DOHH2 (cell line): Measurements from ENCODE around the gene PC.

Experiments
- H3F3A ChIP-seq: fragments of 200-600 bp; sonication (generic), shearing (Covaris generic); 2 replicates; pipeline ENCODE4 v1.6.0; 2016; ENCODE audit warnings: antibody characterized with exemption, mild to moderate bottlenecking; ENCODE audit not compliant: control insufficient read depth, insufficient read depth
- H3K27ac ChIP-seq: fragments of 200-600 bp; sonication (generic); 2 replicates; pipeline ENCODE4 v1.5.1; 2014; ENCODE audit warnings: low read depth, mild to moderate bottlenecking, low read length, moderate library complexity
- H3K27me3 ChIP-seq: fragments of 200-600 bp; sonication (generic); 2 replicates; pipeline ENCODE4 v1.6.1; 2014; ENCODE audit warnings: mild to moderate bottlenecking, low read length, mixed read lengths; ENCODE audit not compliant: control insufficient read depth
- H3K36me3 ChIP-seq: fragments of 200-600 bp; sonication (generic); 2 replicates; pipeline ENCODE4 v1.6.1; 2014; ENCODE audit warnings: mild to moderate bottlenecking, low read length, moderate library complexity, mixed read lengths; ENCODE audit not compliant: control insufficient read depth
- H3K4me1 ChIP-seq: fragments of 200-600 bp; sonication (generic); 2 replicates; pipeline ENCODE4 v1.6.1; 2014; ENCODE audit warnings: mild to moderate bottlenecking, low read length, mixed read lengths; ENCODE audit not compliant: control insufficient read depth
- H3K4me2 ChIP-seq: fragments of 200-600 bp; sonication (generic); 2 replicates; pipeline ENCODE4 v1.6.0; 2014; ENCODE audit warnings: mild to moderate bottlenecking, low read length, moderate library complexity
- H3K4me3 ChIP-seq: fragments of 200-600 bp; sonication (generic); 2 replicates; pipeline ENCODE4 v1.5.1; 2014; ENCODE audit warnings: mild to moderate bottlenecking, low read length, mixed read lengths
- H3K79me2 ChIP-seq: fragments of 200-600 bp; sonication (generic); 2 replicates; pipeline ENCODE4 v1.6.1; 2014; ENCODE audit warnings: mild to moderate bottlenecking, low read length, mixed read lengths; ENCODE audit not compliant: control insufficient read depth
- H3K9me2 ChIP-seq: fragments of 200-600 bp; sonication (generic); replicated peaks from 2 replicates; pipeline ENCODE4 v1.6.1; 2014; ENCODE audit warnings: mild to moderate bottlenecking, low read length, mixed read lengths; ENCODE audit not compliant: control insufficient read depth
- H3K9me3 ChIP-seq: fragments of 200-600 bp; sonication (generic); 2 replicates; pipeline ENCODE4 v1.6.1; 2014; ENCODE audit warnings: antibody characterized with exemption, low read length, mixed read lengths; ENCODE audit not compliant: control insufficient read depth, insufficient read depth
- H4K20me1 ChIP-seq: fragments of 200-600 bp; sonication (generic); 2 replicates; pipeline ENCODE4 v1.6.0; 2014; ENCODE audit warnings: low read depth, mild to moderate bottlenecking, antibody characterized with exemption, low read length, moderate library complexity; ENCODE audit not compliant: control insufficient read depth, insufficient read depth
- CTCF ChIP-seq: fragments of 200-600 bp; sonication (generic); IDR thresholded peaks from one replicate; pipeline ENCODE4 v1.5.1; 2014; ENCODE audit warnings: antibody characterized with exemption, mild to moderate bottlenecking, low read depth, low read length; ENCODE audit not compliant: poor library complexity, severe bottlenecking
- EZH2phosphoT487 ChIP-seq: fragments of 200-600 bp; sonication (generic); IDR thresholded peaks from 2 replicates; pipeline ENCODE4 v1.6.1; 2017; ENCODE audit warnings: borderline replicate concordance, mild to moderate bottlenecking, antibody characterized with exemption, low read length, moderate library complexity, mixed read lengths

The PC gene

GRCh38 chr11:66860449-66860831 lies 97.7 kb downstream of the PC start:
- Histone ChIP-seq H3K4me3 (no peak overlapping the region), H4K20me1 (no peaks in the 10 kb centered on the region), H3F3A (no peaks in the 10 kb centered on the region; the same call in 1 of the 2 replicates), H3K27ac (no peak overlapping the region), H3K4me2 (no peak overlapping the region), H3K9me3 (no peaks in the 10 kb centered on the region), H3K4me1 (peaks cover 31% of the 10 kb centered on the region), H3K9me2 (no peaks in the 10 kb centered on the region), H3K79me2 (peaks cover 23% of the 10 kb centered on the region), H3K27me3 (no peaks in the 10 kb centered on the region), H3K36me3 (peaks cover 15% of the 10 kb centered on the region)
- TF ChIP-seq CTCF (no peak), EZH2phosphoT487 (no peak)

- H3K27ac ChIP-seq: no peak overlapping the region
- no peaks in the 10 kb centered on the region for H3K27me3 ChIP-seq
- peaks cover 26% of the 10 kb centered on the region for H3K4me1 ChIP-seq
- peaks cover 15% of the 10 kb centered on the region for H3K36me3 ChIP-seq
- H4K20me1 ChIP-seq: no peaks in the 10 kb centered on the region
- no peak overlapping the region for H3K4me2 ChIP-seq
- peaks cover 23% of the 10 kb centered on the region for H3K79me2 ChIP-seq
- no peaks in the 10 kb centered on the region; the same call in 1 of the 2 replicates for H3F3A ChIP-seq
- no peak for TF ChIP-seq EZH2phosphoT487
- no peak for TF ChIP-seq CTCF
- H3K9me2 ChIP-seq: no peaks in the 10 kb centered on the region
- H3K9me3 ChIP-seq: no peaks in the 10 kb centered on the region
- no peak overlapping the region for H3K4me3 ChIP-seq
Observed at GRCh38 chr11:66859686-66860448, 98.3 kb downstream of the PC start.

GRCh38 chr11:66858939-66859685 lies 99.1 kb downstream of the PC start:
- H3F3A ChIP-seq: no peaks in the 10 kb centered on the region
- no peaks in the 10 kb centered on the region for H3K9me3 ChIP-seq
- TF ChIP-seq EZH2phosphoT487 (no peak), CTCF (no peak)
- H3K9me2 ChIP-seq: no peaks in the 10 kb centered on the region
- no peak overlapping the region for H3K4me3 ChIP-seq
- H3K27me3 ChIP-seq: no peaks in the 10 kb centered on the region
- H3K4me2 ChIP-seq: peak overlapping the region; percentile 14; the same call in 1 of the 2 replicates
- H4K20me1 ChIP-seq: no peaks in the 10 kb centered on the region
- H3K79me2 ChIP-seq: peaks cover 23% of the 10 kb centered on the region
- H3K36me3 ChIP-seq: peaks cover 15% of the 10 kb centered on the region
- H3K4me1 ChIP-seq: peaks cover 19% of the 10 kb centered on the region
- no peak overlapping the region for H3K27ac ChIP-seq
